B cell (primary cell): ENCODE measurements around the gene ZNF445. TPM values are rescaled to one million over a fixed set of nuclear protein-coding genes. Genes with fewer than 3 reads are reported as not detected.

Experiments used
- ATAC-seq: fragments of 200-7000 bp; cut with Tn5 transposase; one replicate; pipeline ENCODE4 v1.10.0; 2021; ENCODE audit warnings: low read depth, mild to moderate bottlenecking, moderate number of reproducible peaks, moderate library complexity
- CTCF ChIA-PET: fragments of 350-600 bp; sonication (Branson Sonifier 250); formaldehyde crosslinking; loops from one replicate; lab custom pipeline; 2021; ENCODE audit warnings: antibody characterized with exemption, inconsistent platforms; lab: Charles Lee
- POLR2A ChIA-PET: fragments of 350-600 bp; sonication (Branson Sonifier 250); formaldehyde crosslinking; loops from one replicate; lab custom pipeline; 2021; ENCODE audit warnings: antibody characterized with exemption; lab: Charles Lee
- DNase-seq: peaks from one replicate; pipeline ENCODE4 v3.0.0; 2013
- H2AFZ ChIP-seq: 2 replicates; pipeline ENCODE4 v1.6.1; 2012; ENCODE audit warnings: mild to moderate bottlenecking, low read depth, low read length; ENCODE audit not compliant: insufficient read depth, poor library complexity, severe bottlenecking
- H3K27ac ChIP-seq, 2 donors: 1 replicate in 1 of 2; 2 replicates in 1 of 2; pipeline ENCODE4 v1.5.1; 2012 to 2013; ENCODE audit warnings: low read length in 2 of 2, mild to moderate bottlenecking in 2 of 2, moderate library complexity in 1 of 2
- H3K27me3 ChIP-seq, 4 experiments: fragments of 200-600 bp in 1 of 4; sonication (generic) in 1 of 4; replicated peaks in 1 of 4; 1 replicate in 2 of 4; 2 replicates in 2 of 4; pipeline versions ENCODE4 v1.6.1 to v1.7.0; 2013 to 2016; ENCODE audit warnings: low read length in 3 of 4, mild to moderate bottlenecking in 2 of 4, mixed read lengths in 1 of 4, moderate library complexity in 1 of 4; ENCODE audit not compliant: insufficient read depth in 4 of 4, control insufficient read depth in 3 of 4; ENCODE audit errors: control extremely low read depth in 1 of 4
- H3K36me3 ChIP-seq, 2 experiments: replicated peaks in 1 of 2; 1 replicate in 1 of 2; 2 replicates in 1 of 2; pipeline versions ENCODE4 v1.6.1 to v1.7.1; 2013; ENCODE audit warnings: low read length in 1 of 2; ENCODE audit not compliant: insufficient read depth in 2 of 2, control insufficient read depth in 1 of 2; ENCODE audit errors: control extremely low read depth in 1 of 2, extremely low read depth in 1 of 2
- H3K4me1 ChIP-seq, 2 donors: fragments of 200-600 bp in 1 of 2; sonication (generic) in 1 of 2; 1 replicate in 1 of 2; 2 replicates in 1 of 2; pipeline versions ENCODE4 v1.5.1 to v1.6.1; 2013 to 2017; ENCODE audit warnings: low read length in 2 of 2; ENCODE audit not compliant: control insufficient read depth in 2 of 2, insufficient read depth in 2 of 2
- H3K4me2 ChIP-seq: replicated peaks from 2 replicates; pipeline ENCODE3; 2012; ENCODE audit warnings: mild to moderate bottlenecking, low read depth, low read length; ENCODE audit not compliant: poor library complexity, severe bottlenecking
- H3K4me3 ChIP-seq, 5 experiments: fragments of 200-600 bp in 1 of 5; sonication (generic) in 1 of 5; 1 replicate in 3 of 5; 2 replicates in 2 of 5; pipeline versions ENCODE4 v1.5.1 to v1.7.0; 2011 to 2016; ENCODE audit warnings: low read length in 4 of 5, mild to moderate bottlenecking in 4 of 5, low read depth in 2 of 5, control low read depth in 1 of 5, moderate library complexity in 1 of 5; ENCODE audit not compliant: insufficient read depth in 1 of 5; ENCODE audit errors: control extremely low read depth in 1 of 5, extremely low read depth in 1 of 5
- H3K79me2 ChIP-seq: fragments of 200-600 bp; sonication (generic); one replicate; pipeline ENCODE4 v1.6.0; 2016; ENCODE audit warnings: low read length; ENCODE audit not compliant: control insufficient read depth, insufficient read depth
- H3K9ac ChIP-seq: fragments of 200-600 bp; sonication (generic); 2 replicates; pipeline ENCODE4 v1.6.1; 2017; ENCODE audit warnings: mild to moderate bottlenecking, low read length, moderate library complexity
- H3K9me3 ChIP-seq, 3 donors: one replicate each; pipeline versions ENCODE4 v1.6.1 to v1.7.1; 2013; ENCODE audit warnings: low read length in 2 of 3; ENCODE audit not compliant: control insufficient read depth in 2 of 3, insufficient read depth in 1 of 3; ENCODE audit errors: control extremely low read depth in 1 of 3
- H4K20me1 ChIP-seq: 2 replicates; pipeline ENCODE4 v1.6.0; 2012; ENCODE audit warnings: mild to moderate bottlenecking, low read length; ENCODE audit not compliant: insufficient read depth, control insufficient read depth, poor library complexity, severe bottlenecking
- H3K27ac Mint-ChIP-seq: one replicate; pipeline ENCODE4 v1.8.0; 2021; ENCODE audit warnings: mixed read lengths
- H3K27me3 Mint-ChIP-seq: one replicate; pipeline ENCODE4 v1.8.0; 2021; ENCODE audit warnings: mixed read lengths
- H3K4me1 Mint-ChIP-seq: one replicate; pipeline ENCODE4 v1.8.0; 2021; ENCODE audit warnings: mixed read lengths
- H3K4me3 Mint-ChIP-seq: one replicate; pipeline ENCODE4 v1.8.0; 2021; ENCODE audit warnings: mixed read lengths
- H3K9me3 Mint-ChIP-seq: one replicate; pipeline ENCODE4 v1.8.0; 2022; ENCODE audit warnings: mixed read lengths; ENCODE audit not compliant: insufficient read depth
- CTCF ChIP-seq: fragments of 200-600 bp; IDR thresholded peaks from one replicate; pipeline ENCODE4 v1.8.0; 2022; ENCODE audit warnings: antibody characterized with exemption, mild to moderate bottlenecking
- EZH2 ChIP-seq: IDR thresholded peaks from 2 replicates; pipeline ENCODE4 v1.6.1; 2012; ENCODE audit warnings: borderline replicate concordance, low read depth, mild to moderate bottlenecking, moderate library complexity, low read length; ENCODE audit not compliant: insufficient read depth, poor library complexity, severe bottlenecking
- WGBS: methylation state at CpG from one replicate; pipeline ENCODE4 v1.1.5; 2013; ENCODE audit warnings: missing lambda C conversion rate; ENCODE audit not compliant: insufficient coverage; 5-methylcytosine and 5-hydroxymethylcytosine counted together
- intact Hi-C: fragments of 100-400 bp; cut with micrococcal nuclease; formaldehyde crosslinking; loops from one replicate; pipeline ENCODE4 v1.10.0; 2022
- polyA plus RNA-seq: library from polyadenylated mRNA; depleted of rRNA; stranded (reverse); fragments of >200 nt; gene quantifications from 2 replicates; pipeline ENCODE4 v1.2.3, GENCODE V29; 2012
- total RNA-seq, 2 donors: library from RNA; stranded (reverse); fragments of 120-200 nt in 1 of 2; gene quantifications; 1 replicate in 1 of 2; 2 replicates in 1 of 2; pipeline versions ENCODE4 v1.2.3 to v1.2.4, GENCODE V29; 2013 to 2022

The ZNF445 gene
- total and polyA plus RNA-seq, 2 donors (not counting 1 experiment from before 2014, with no cell fraction given) = 2.6 to 29.7 TPM

GRCh38 chr3:44499149-44499898 is 21.9 kb upstream of the ZNF445 start:
- peaks cover 20 to 39% of the 10 kb centered on the region in 2 experiments for H3K36me3 ChIP-seq
- ATAC-seq (no peak), DNase-seq (no peak)
- H3K4me2 ChIP-seq = no peak overlapping the region
- no peaks in the 10 kb centered on the region for H3K27me3 ChIP-seq
- no peak overlapping the region for H3K4me3 Mint-ChIP-seq
- no peak overlapping the region for H3K4me3 ChIP-seq
- no peaks in the 10 kb centered on the region for H4K20me1 ChIP-seq
- H3K4me1 Mint-ChIP-seq = peaks cover 3% of the 10 kb centered on the region
- H3K9me3 ChIP-seq = peaks cover 20 to 50% (median 45%) of the 10 kb centered on the region in 3 donors
- no peak for TF ChIP-seq CTCF
- no peak for TF ChIP-seq EZH2
- intact Hi-C loops = no loop called here
- H3K4me1 ChIP-seq = no peaks in the 10 kb centered on the region
- H3K27ac Mint-ChIP-seq = no peak overlapping the region
- POLR2A ChIA-PET = interaction anchor here (0.5 kb wide), 1 partner anchor 19 kb away, joined by 5 read pairs; no protein-coding TSS in a partner anchor
- no peak overlapping the region for H3K9ac ChIP-seq
- peaks cover 41% of the 10 kb centered on the region for H3K79me2 ChIP-seq
- H3K27ac ChIP-seq = no peak overlapping the region
- H2AFZ ChIP-seq = no peak overlapping the region
- 100% methylated on average over 1 of the region's 8 CpGs for WGBS
- CTCF ChIA-PET = no interaction called here
- peaks cover 28% of the 10 kb centered on the region for H3K9me3 Mint-ChIP-seq
- no peaks in the 10 kb centered on the region for H3K27me3 Mint-ChIP-seq

- no peaks in the 10 kb centered on the region for H3K4me1 ChIP-seq
- no peak overlapping the region for H3K27ac Mint-ChIP-seq
- intact Hi-C loops = no loop called here
- TF ChIP-seq CTCF = no peak
- TF ChIP-seq EZH2 = no peak
- no peak overlapping the region for H3K27ac ChIP-seq
- H3K4me1 Mint-ChIP-seq = no peaks in the 10 kb centered on the region
- no peak overlapping the region for H3K9ac ChIP-seq
- WGBS = no CpG with 5 or more reads among the region's 6 CpGs
- H3K4me2 ChIP-seq = no peak overlapping the region
- H3K9me3 Mint-ChIP-seq = peaks cover 22% of the 10 kb centered on the region
- ChIA-PET POLR2A (no interaction called here), CTCF (no interaction called here)
- peaks cover 11 to 38% (median 33%) of the 10 kb centered on the region in 3 donors for H3K9me3 ChIP-seq
- H3K4me3 ChIP-seq = no peak overlapping the region
- H3K36me3 ChIP-seq = peaks cover 13 to 23% of the 10 kb centered on the region in 2 experiments
- no peak overlapping the region for H2AFZ ChIP-seq
- H3K4me3 Mint-ChIP-seq = no peak overlapping the region
- peaks cover 14% of the 10 kb centered on the region for H3K79me2 ChIP-seq
- no peak for DNase-seq
- H3K27me3 Mint-ChIP-seq = no peaks in the 10 kb centered on the region
- ATAC-seq = no peak
- no peaks in the 10 kb centered on the region for H4K20me1 ChIP-seq
- H3K27me3 ChIP-seq = no peaks in the 10 kb centered on the region
These were observed 18.4 kb upstream of the ZNF445 start for GRCh38 chr3:44495636-44496415.
